Kidney (tissue), 14 donors: ENCODE measurements around the gene SULT1B1. TPM values are rescaled to one million over a fixed set of nuclear protein-coding genes. Genes with fewer than 3 reads are reported as not detected.

Experiments
- DNase-seq, 5 donors: peaks; one replicate each; pipeline ENCODE4 v3.0.0-alpha.2; 2013 to 2020
- FAIRE-seq: peaks from 2 replicates; lab custom pipeline; 2012; peaks lifted over from hg19 to GRCh38; lab: Jason Lieb, UNC
- H3K27ac ChIP-seq, 2 donors: one replicate each; pipeline ENCODE4 v1.7.0; 2013; ENCODE audit warnings: low read depth in 2 of 2, low read length in 2 of 2, inconsistent platforms in 1 of 2
- H3K27me3 ChIP-seq: one replicate; pipeline ENCODE4 v1.7.1; 2013; ENCODE audit warnings: low read length, inconsistent platforms; ENCODE audit not compliant: control insufficient read depth, insufficient read depth
- H3K36me3 ChIP-seq, 3 donors: one replicate each; pipeline versions ENCODE4 v1.7.0 to v1.7.1; 2013; ENCODE audit warnings: low read length in 3 of 3, control low read depth in 1 of 3, inconsistent platforms in 1 of 3; ENCODE audit not compliant: insufficient read depth in 3 of 3, control insufficient read depth in 2 of 3
- H3K4me1 ChIP-seq, 3 donors: one replicate each; pipeline versions ENCODE4 v1.7.0 to v1.7.1; 2013; ENCODE audit warnings: low read length in 3 of 3, inconsistent platforms in 1 of 3, low read depth in 1 of 3; ENCODE audit not compliant: control insufficient read depth in 2 of 3, insufficient read depth in 2 of 3
- H3K4me3 ChIP-seq, 3 donors: one replicate each; pipeline versions ENCODE4 v1.7.0 to v1.8.1; 2013; ENCODE audit warnings: low read length in 3 of 3, control low read depth in 1 of 3, inconsistent platforms in 1 of 3
- H3K9ac ChIP-seq, 3 donors: one replicate each; pipeline versions ENCODE4 v1.7.0 to v1.7.1; 2013; ENCODE audit warnings: low read length in 3 of 3, control low read depth in 1 of 3, inconsistent platforms in 1 of 3
- H3K9me3 ChIP-seq, 3 donors: one replicate each; pipeline versions ENCODE4 v1.7.0 to v1.7.1; 2013; ENCODE audit warnings: low read length in 3 of 3, control low read depth in 1 of 3, inconsistent platforms in 1 of 3; ENCODE audit not compliant: control insufficient read depth in 2 of 3, insufficient read depth in 1 of 3
- intact Hi-C: fragments of 100-400 bp; cut with DNase I; formaldehyde crosslinking; loops from one replicate; pipeline ENCODE4 v1.11.1; 2022
- polyA plus RNA-seq: library from polyadenylated mRNA; stranded (reverse); fragments of 350-450 nt; fragmentation: Illumina TruSeq; extraction: RNeasy Lipid Tissue Mini Kit (QIAGEN cat#74804); gene quantifications from one replicate; pipeline ENCODE4 v1.2.3, GENCODE V29; 2014; ENCODE audit warnings: low read depth, low replicate concordance; ENCODE audit not compliant: insufficient read depth
- total RNA-seq: library from RNA; stranded (reverse); fragmentation: NEBNext Ultra II Directional; extraction: Animal tissue kit (Norgen Biotek cat#: 25700); gene quantifications from one replicate; pipeline ENCODE4 v1.2.1, GENCODE V29; 2021
- TF ChIP-seq, protein P1 (sequence below): IDR thresholded peaks from 3 replicates; pipeline ENCODE4 v1.5.1; 2012; ENCODE audit warnings: mild to moderate bottlenecking, moderate library complexity, borderline replicate concordance; ENCODE audit not compliant: insufficient read depth; ENCODE audit errors: extremely low read depth
- donor health status: control.
- donor health status: control.
- donor health status: control.
- donor health status: control.
- donor health status: control.
- donor health status: DM: yes; HTN: yes; CAD: no.
- donor health status: Normal renal cell carcinoma (clear cell type).

Gene SULT1B1
- total and polyA plus RNA-seq, 2 donors from 2014 or later = 0.39 to 4.7 TPM

DNA sequence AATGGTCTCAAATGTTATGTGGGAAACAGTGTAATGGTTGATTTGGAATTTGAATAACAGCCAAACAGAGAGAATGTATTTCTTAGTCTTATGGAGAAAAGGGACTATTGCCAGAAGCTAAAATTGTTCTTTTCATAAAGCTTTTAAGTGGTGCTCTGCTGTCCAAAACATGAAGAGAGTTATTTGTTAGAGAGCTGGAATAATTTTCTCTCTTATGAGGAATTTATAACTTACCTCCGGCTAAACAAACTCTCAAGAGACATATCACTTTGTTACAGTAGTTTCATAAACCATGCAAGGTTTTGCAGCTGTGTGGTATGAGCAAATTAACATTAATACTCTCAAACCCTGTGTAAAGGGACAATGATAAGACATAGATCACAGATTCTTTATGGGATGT is 28.6 kb downstream of the SULT1B1 start:
- no peaks in the 10 kb centered on the region for H3K36me3 ChIP-seq
- intact Hi-C loops = no loop called here
- no peak for FAIRE-seq
- no peaks in the 10 kb centered on the region for H3K27me3 ChIP-seq
- H3K9me3 ChIP-seq = no peaks in the 10 kb centered on the region
- TF ChIP-seq, protein P1, sequence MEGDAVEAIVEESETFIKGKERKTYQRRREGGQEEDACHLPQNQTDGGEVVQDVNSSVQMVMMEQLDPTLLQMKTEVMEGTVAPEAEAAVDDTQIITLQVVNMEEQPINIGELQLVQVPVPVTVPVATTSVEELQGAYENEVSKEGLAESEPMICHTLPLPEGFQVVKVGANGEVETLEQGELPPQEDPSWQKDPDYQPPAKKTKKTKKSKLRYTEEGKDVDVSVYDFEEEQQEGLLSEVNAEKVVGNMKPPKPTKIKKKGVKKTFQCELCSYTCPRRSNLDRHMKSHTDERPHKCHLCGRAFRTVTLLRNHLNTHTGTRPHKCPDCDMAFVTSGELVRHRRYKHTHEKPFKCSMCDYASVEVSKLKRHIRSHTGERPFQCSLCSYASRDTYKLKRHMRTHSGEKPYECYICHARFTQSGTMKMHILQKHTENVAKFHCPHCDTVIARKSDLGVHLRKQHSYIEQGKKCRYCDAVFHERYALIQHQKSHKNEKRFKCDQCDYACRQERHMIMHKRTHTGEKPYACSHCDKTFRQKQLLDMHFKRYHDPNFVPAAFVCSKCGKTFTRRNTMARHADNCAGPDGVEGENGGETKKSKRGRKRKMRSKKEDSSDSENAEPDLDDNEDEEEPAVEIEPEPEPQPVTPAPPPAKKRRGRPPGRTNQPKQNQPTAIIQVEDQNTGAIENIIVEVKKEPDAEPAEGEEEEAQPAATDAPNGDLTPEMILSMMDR = no peak
- no peak overlapping the region for H3K27ac ChIP-seq
- H3K4me3 ChIP-seq = no peak overlapping the region
- DNase-seq = peak in 2 of 5 donors; percentile 19 to 47
- no peak overlapping the region for H3K9ac ChIP-seq
- no peaks in the 10 kb centered on the region for H3K4me1 ChIP-seq

DNA sequence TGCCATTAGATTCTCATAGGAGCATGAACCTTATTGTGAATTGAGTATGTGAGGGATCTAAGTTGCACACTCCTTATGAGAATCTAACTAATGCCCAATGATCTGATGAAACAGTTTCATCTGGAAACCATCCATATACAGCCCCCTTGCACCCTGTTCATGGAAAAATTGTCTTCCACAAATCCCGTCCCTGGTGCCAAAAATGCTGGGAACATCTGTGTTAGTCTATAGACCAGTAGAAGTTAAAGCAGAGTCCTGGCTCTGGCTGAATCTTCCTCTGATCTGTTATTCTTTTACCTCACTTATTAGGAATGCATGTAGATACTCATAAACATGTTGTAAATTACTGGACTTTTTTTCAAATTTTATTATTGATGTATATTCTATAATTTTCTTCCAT is 29.2 kb downstream of the SULT1B1 start:
- Histone ChIP-seq H3K36me3 (no peaks in the 10 kb centered on the region), H3K27ac (no peak overlapping the region), H3K9ac (no peak overlapping the region), H3K4me1 (no peaks in the 10 kb centered on the region), H3K27me3 (no peaks in the 10 kb centered on the region), H3K9me3 (no peaks in the 10 kb centered on the region), H3K4me3 (no peak overlapping the region)
- DNase-seq = no peak
- intact Hi-C loops = no loop called here
- TF ChIP-seq, protein P1 = no peak
- no peak for FAIRE-seq

DNA sequence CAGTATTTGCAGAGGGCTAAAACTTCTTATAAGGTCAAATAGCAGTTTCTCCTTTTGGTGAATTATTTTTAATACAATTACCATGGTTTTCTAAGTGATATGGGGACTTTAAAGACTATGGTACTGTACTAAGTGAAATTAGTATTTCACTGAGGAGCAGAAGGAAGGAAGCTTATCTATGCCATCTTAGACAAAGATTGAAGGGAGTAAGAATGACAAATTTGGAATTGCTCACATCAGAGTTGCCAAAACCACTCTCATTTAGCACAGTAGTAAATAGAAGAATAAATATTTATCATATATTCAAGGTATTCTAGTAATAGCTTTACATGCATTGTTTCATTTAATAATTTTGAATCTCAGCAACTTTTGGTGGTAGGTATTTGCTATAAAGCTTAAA is 30.4 kb downstream of the SULT1B1 start:
- no peaks in the 10 kb centered on the region for H3K4me1 ChIP-seq
- TF ChIP-seq, protein P1 = no peak
- H3K36me3 ChIP-seq = no peaks in the 10 kb centered on the region
- H3K27ac ChIP-seq = no peak overlapping the region
- no peak overlapping the region for H3K9ac ChIP-seq
- DNase-seq (no peak), FAIRE-seq (no peak)
- no peaks in the 10 kb centered on the region for H3K27me3 ChIP-seq
- no peaks in the 10 kb centered on the region for H3K9me3 ChIP-seq
- intact Hi-C loops = no loop called here
- H3K4me3 ChIP-seq = no peak overlapping the region

DNA sequence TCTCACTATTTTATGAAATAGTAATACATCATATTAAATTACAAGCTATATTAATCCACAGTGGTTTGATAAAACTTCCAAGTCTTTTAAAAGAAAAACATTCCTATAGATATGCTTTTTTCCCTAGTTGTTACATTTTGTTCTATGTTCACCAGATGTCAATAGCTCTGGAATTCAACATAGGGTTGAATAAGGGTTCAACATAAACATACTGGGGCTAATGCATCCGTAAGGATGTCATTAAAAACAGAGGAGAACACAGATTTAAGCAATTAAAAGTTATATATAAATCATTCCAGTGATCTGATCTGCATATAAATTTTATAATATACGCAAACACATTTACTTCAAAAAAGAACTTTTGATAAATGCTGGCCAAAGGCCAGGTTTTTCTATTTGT is 32.5 kb downstream of the SULT1B1 start:
- DNase-seq (peak in 1 of 5 donors; percentile 47), FAIRE-seq (no peak)
- H3K4me3 ChIP-seq = no peak overlapping the region
- no peak overlapping the region for H3K27ac ChIP-seq
- H3K36me3 ChIP-seq = no peaks in the 10 kb centered on the region
- H3K9me3 ChIP-seq = no peaks in the 10 kb centered on the region
- H3K27me3 ChIP-seq = no peaks in the 10 kb centered on the region
- TF ChIP-seq, protein P1 = no peak
- H3K9ac ChIP-seq = no peak overlapping the region
- intact Hi-C loops = no loop called here
- no peaks in the 10 kb centered on the region for H3K4me1 ChIP-seq
